Measurements from ENCODE around the gene CDK3. TPM values are rescaled to one million over a fixed set of nuclear protein-coding genes. Genes with fewer than 3 reads are reported as not detected.

Gene CDK3
- total and polyA plus RNA-seq, 12 donors: 0.52 to 11.3 (median 1.5) TPM

DNA sequence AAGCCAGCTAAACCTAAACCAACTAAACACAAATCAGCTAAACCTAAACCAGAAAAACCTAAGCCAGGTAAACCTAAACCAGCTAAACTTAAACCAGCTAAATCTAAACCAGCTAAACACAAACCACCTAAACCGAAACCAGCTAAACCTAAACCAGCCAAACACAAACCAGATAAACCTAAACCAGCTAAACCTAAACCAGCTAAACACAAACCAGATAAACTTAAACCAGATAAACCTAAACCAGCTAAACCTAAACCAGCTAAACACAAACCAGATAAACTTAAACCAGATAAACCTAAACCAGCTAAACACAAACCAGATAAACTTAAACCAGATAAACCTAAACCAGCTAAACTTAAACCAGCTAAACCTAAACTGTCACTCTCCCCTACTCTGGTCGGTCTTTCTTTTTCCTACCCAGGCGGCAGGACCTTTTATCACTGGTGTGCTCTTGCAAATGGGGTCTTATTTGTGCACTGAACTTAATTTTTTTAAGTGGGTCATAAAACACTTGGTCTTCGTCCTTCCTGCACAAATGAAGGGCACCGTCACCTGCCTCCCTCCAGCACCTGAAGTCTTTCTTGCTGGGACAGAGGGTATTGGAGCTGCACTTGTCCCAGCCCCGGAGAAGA lies 19.3 kb downstream of the CDK3 start:
- Histone ChIP-seq H3K27ac (no peak overlapping the region), H3K4me1 (no peaks in the 10 kb centered on the region), H3K9me3 (no peaks in the 10 kb centered on the region), H3K4me3 (no peak overlapping the region), H3K27me3 (peaks cover 0 to 14% (median 0%) of the 10 kb centered on the region in 7 donors), H3K36me3 (no peaks in the 10 kb centered on the region)
- DNase-seq: no peak
- no peak for ATAC-seq
- TF ChIP-seq, protein P1, sequence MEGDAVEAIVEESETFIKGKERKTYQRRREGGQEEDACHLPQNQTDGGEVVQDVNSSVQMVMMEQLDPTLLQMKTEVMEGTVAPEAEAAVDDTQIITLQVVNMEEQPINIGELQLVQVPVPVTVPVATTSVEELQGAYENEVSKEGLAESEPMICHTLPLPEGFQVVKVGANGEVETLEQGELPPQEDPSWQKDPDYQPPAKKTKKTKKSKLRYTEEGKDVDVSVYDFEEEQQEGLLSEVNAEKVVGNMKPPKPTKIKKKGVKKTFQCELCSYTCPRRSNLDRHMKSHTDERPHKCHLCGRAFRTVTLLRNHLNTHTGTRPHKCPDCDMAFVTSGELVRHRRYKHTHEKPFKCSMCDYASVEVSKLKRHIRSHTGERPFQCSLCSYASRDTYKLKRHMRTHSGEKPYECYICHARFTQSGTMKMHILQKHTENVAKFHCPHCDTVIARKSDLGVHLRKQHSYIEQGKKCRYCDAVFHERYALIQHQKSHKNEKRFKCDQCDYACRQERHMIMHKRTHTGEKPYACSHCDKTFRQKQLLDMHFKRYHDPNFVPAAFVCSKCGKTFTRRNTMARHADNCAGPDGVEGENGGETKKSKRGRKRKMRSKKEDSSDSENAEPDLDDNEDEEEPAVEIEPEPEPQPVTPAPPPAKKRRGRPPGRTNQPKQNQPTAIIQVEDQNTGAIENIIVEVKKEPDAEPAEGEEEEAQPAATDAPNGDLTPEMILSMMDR (IDR thresholded peaks at IDR 0.05): no peak
- WGBS, 2 donors: 86% methylated on average over 6 of the region's 6 CpGs
- intact Hi-C loops (cut with DNase I): loop anchor here in 8 of 10 donors (10.0 kb wide), 3 partner anchors 165 to 275 kb away; no protein-coding TSS in a partner anchor

DNA sequence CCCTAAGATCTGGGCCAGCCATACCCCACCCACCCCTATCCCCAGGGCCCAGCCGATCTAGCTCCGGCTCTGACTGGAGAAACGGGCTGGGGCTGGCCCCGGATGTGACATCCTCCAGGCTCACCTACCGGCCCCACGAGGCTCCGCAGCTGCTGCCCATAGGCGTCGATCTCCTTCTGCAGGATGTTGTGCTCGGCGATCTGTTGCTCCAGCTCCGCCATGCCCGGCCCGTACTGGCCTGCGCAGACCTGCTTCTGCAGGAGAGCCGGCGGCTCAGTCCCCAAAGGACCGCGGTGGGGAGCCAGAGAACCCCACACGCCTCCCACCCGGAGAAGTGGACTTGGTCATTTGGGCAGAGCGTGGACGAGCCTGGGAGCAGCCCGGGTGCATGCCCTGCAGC lies 21.6 kb downstream of the CDK3 start:
- intact Hi-C loops (cut with DNase I): no loop called here
- H3K27me3 ChIP-seq: peaks cover 0 to 11% (median 0%) of the 10 kb centered on the region in 7 donors
- no peaks in the 10 kb centered on the region for H3K4me1 ChIP-seq
- H3K4me3 ChIP-seq: no peak overlapping the region
- TF ChIP-seq, protein P1 (IDR thresholded peaks at IDR 0.05): no peak
- H3K9me3 ChIP-seq: no peaks in the 10 kb centered on the region
- 72 to 74% methylated on average over 24 of the region's 24 CpGs for WGBS, 2 donors
- H3K36me3 ChIP-seq: no peaks in the 10 kb centered on the region
- no peak for DNase-seq
- ATAC-seq: no peak
- no peak overlapping the region for H3K27ac ChIP-seq

DNA sequence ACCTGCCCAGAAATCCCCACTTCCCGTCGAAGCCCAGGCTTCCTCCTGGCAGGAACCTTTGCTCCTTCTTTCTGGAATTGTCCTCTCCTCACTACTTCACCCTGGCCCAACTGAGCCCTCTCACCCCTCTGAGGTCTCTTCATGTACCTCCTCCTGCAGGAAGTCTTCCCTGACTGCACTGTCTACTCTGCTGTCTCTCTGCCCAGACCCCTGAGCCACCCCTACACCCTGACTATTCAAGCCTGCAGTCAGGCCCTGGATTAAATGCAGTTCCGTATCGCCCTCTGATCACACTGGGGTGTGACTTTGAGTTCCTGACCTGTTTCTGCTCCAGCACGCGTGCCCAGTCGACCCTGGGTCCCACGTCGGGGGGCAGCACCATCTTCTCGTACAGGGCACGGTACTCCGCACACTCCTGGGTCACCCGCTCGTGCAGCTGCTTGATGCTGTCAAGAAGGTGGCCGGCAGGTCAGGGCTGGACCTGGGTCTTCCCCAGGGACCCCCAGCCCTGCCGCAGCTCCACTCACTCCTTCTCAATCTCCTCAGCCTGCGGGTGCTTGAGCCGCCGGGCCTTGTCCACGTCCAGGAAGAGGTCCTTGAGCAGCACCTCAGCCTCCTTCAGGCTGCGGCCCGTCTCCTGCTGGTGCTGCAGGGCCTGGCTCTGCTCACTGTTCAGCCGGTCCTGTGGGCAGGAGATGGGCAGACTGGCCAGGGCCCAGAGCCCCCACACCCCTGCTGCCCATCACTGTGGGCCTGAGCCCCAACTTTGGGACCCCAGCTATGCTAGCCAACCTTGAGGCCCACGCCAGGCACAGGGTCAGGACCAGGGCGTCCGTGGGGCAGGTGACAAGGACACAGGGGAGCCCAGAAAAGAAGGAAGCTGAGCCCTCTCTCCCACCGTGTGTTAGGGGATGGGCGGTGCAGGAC lies 22.6 kb downstream of the CDK3 start:
- ATAC-seq (no peak), DNase-seq (no peak)
- intact Hi-C loops (cut with DNase I): no loop called here

DNA sequence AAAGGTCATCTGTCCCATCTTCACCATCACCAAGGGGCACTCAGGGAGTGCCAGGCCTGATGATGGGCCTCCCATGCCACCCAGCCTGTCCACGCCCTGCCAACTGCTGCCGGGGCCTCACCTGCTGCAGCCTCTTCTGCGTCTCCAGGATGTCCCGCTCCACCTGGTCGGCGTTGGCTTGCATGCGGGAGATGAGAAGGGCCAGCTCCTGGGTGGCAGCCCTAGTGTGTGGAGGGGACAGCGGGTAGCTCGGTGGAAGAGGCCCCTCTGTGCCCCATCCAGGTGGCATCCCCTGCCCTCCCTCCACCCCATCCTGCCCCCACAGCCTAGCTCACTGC lies 23.2 kb downstream of the CDK3 start:
- peaks cover 0 to 11% (median 0%) of the 10 kb centered on the region in 7 donors for H3K27me3 ChIP-seq
- H3K4me1 ChIP-seq: no peaks in the 10 kb centered on the region
- WGBS, 2 donors: 92 to 97% methylated on average over 9 of the region's 9 CpGs
- intact Hi-C loops (cut with DNase I): no loop called here
- TF ChIP-seq, protein P1 (IDR thresholded peaks at IDR 0.05): no peak
- no peaks in the 10 kb centered on the region for H3K36me3 ChIP-seq
- DNase-seq (no peak), ATAC-seq (no peak)
- no peaks in the 10 kb centered on the region for H3K9me3 ChIP-seq
- no peak overlapping the region for H3K4me3 ChIP-seq
- no peak overlapping the region for H3K27ac ChIP-seq

More for the DNA sequence above, 22.6 kb downstream of the CDK3 start:
- TF ChIP-seq, protein P1 (IDR thresholded peaks at IDR 0.05): no peak
- Histone ChIP-seq H3K36me3 (no peaks in the 10 kb centered on the region), H3K4me3 (no peak overlapping the region), H3K4me1 (no peaks in the 10 kb centered on the region), H3K9me3 (no peaks in the 10 kb centered on the region), H3K27ac (no peak overlapping the region), H3K27me3 (peaks cover 0 to 11% (median 0%) of the 10 kb centered on the region in 7 donors)
- WGBS, 2 donors: 84 to 85% methylated on average over 25 to 28 of the region's 28 CpGs

Measured in heart right ventricle (tissue), 16 donors.